ENCODE results near the gene URB2.

URB2 gene

DNA sequence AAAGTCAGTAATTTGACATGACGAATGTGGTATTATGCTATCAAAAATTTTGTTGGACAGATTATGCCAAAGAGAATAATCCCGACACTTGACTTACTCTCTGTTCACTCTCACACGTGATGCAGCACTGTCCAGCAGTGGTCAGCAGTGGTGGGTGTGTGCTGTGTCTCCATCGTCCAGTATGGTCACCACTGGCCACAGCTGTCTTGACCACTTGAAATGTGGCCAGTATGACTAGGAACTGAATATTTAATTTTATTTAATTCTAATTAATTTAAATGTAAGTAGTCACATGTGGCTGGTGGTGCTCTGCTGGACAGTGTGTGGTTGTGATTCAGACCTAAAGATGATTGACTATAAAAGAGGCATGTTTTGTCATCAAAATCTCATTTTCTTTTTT lies 24.0 kb downstream of the URB2 start:
- DNase-seq = no peak

DNA sequence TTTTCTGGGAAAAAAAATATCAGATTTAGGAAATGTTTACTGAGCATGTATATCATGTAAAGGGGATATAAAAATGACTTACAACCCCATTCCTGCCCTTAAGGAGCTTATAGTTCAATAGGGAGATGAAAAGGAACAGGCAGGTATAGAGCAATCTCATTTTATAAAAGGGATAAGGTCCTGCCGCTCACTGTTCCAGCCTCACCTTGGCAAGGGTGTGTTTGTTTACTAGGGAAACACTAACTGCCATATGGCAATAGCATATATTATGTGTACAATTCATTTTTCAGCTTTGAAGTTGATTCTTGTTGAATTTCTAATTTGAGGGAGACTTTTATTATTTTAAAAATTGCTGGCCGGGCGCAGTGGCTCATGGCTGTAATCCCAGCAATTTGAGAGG lies 25.5 kb downstream of the URB2 start:
- no peak for DNase-seq

DNA sequence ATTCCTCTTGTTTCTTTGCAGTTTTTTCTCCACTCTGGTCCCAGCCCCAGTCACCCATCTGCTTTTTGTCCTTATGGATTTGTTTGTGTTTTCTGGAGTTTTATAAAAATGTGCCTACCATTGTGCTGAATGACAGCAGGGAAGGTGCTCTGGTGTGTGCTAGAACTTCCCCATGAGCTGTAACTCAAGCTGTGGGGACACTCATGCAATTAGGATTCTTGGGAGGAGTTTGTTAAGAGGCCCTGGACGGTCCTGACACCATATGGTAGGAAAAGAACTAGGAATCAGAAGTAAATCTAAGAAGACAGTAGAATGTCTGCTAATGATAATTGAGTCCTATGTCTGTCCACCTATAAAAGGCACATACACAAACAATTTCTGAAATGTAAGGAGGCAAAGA lies 27.4 kb downstream of the URB2 start:
- DNase-seq = no peak

DNA sequence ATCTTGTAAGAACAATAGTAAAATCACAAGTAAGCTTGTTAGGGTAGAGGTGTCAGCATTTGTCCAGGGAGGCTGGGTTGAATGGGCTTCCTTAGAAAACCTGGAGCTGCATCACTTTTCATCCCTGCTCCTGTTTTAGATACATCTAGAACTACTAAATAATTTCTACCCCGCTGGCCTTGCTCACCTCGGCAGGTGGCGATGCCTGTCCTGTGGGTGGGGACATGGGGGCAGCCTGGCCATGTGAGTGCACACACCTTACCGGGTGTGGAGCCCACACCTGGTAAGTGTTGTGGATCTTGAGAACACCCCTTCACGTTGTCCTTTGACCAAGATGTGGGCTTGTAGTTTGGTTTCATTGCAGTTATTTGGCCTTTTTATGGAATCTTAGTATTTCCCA lies 29.7 kb downstream of the URB2 start:
- no peak for DNase-seq

DNA sequence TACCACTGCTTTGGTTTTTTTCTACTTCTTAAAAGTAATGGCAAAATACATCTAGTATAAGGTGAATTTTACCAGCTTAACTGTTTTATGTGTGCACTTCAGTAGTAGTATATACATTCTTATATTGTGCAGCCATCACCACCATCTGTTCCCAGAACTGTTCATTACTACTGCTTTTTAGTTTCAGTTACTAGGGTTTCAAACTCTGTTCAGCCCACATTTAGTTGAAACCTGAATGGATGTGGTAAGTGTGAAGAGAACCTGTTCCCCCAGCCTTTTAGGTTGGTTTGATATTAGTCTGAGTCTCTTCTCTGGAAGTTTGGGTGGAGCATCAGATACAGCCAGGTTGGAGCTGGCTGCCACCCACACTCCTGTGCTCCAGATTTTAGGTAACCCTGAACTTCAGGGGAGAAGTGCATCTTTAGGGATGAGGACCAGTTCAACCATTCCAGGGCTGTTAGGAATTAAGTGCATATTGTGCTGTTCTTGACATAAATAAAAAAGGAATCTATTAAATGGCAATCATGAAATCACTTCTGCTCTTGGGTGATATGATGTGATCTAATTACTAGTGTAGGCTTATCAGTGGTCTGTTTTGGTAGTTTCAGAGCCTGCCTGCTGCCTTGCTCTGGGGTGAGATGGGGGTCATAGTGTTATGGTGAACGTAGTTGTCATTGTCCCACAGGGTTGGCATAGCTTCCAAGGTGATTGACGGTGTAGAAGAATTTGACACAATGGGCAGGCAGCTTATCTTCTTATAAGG lies 32.1 kb downstream of the URB2 start:
- DNase-seq = no peak

DNA sequence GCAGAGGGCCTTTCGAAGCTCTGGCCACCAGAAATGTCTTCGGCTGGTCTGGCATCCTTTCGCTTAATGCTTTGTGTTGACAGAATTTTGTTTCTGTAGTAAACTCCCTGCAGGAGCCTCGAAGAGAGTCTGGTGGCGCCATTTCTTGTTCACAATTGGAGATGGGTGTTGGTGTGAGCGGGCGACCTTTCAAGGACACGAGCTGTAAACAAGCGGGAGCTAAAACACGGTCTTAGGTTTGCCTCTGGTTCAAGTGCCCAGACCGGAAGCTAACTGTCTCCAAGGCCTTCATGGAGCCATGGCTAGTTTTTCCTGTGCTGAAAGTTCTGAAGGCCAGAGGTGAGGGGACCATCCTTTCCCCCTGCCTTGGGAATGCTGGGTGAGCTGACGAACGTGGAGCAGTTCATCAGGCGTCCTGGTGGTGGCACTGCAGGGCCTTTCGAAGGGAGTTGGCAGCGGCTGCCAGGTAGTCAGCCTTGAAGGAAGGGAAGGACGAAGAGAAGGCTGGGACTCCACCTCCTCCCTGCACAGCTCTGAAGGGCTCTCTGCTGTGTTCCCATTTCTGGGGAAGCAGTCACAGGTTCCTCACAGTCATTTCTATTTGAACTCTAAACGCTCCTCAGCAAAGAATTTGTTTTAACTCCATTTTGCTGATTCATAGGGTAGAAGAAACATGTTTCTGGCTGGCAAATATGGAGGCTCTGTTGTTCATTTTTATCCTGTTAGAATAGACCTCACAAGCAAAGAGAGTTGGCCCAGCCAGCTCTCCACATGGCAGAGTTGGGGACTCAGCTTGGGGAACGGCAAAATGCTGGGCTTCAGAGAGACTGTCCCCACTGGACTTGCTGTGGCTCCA lies 35.2 kb downstream of the URB2 start:
- DNase-seq = peak; percentile 64

DNA sequence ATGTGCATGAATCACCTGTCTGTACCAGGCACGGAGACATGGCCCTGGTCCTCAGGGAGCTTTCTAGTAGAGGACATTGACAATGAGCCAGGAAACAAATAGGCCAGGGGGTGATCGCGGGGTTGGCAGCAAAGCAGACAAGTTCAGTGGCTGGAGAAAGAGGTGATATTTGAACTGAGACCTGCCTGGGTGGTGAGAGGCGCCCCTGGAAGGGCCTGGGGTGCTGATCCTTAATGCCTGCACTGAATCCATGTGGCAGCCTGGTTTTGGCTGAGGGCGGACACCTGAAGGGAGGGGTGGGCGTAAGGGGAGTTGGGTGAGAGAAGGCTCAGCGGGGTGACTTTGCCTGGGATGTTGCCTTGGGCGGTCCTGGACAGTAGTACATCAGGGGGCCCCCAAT lies 35.9 kb downstream of the URB2 start:
- DNase-seq = no peak

DNA sequence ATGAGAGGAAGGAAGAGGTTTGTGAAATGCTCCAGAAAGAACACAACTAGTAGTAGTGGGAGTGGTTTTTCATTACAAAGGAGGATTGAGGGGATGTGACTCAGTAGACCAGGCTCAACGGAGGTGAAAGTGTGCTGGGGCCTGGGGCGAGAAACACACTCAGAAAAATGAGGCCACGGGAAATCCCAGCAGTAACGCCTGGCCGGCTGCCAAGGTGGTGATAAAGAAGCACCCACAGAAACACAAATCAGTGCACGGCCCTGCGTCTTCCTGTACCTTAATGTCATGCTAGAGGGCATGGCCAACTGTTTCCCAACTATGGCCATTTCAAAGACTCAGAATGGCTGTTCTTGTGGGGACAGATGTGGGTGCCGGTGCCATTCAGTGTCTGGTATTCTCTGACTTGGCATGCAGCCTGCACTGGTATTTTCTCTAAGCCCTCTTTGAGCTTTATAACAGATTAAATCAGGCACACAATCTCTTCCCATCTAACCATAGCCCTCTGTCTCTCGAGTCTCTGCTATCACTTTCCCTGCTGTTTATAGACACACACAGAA lies 38.2 kb downstream of the URB2 start:
- no peak for DNase-seq

DNA sequence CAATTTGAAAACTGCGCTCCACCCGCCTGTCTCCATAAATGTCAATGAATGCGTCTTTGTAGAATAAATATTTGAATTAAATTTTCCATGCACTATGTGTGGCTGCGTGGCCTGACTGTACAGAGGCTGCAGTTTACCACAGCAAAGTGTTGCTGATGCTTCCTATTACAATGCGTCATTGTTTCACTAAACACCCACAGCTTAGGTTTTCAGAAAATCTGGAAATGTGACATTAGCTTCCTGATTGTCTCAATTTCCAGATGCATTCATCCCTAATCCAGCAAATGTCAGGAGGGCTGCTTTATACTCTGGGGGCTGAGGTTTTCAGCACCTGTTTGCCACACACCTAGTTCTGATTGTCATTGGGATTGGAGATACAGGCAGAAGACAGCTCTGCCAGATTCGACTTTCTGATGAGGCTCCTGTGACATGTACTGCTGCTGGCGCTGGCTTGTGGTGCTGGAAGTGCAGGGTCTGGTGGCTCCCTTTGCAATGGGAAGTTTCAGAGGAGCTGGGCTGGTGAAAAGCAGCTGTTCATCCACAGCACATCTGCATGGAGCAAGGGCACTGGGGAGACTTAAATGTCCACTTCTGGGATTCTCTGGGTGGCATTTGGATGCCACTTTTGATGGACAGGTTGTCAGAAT lies 40.0 kb downstream of the URB2 start:
- no peak for DNase-seq

DNA sequence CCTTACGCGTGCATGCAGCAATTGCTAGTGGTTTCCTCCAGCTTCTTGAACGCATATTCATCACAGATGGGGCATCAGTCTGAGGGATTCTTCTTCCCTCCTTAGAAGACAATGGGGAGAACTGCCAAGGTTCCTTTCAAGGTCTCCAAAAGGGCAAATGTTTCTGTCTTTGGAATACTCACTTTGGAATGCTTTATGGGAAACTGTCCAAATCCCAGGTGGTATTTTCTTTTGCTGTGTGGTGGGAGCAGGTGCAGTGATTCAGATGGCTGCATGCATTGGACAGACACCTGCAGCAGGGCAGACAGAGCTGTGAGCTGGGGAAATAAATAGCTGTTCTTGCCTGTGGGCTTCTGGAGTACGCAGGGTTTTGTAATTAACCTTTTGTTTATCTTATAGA lies 40.5 kb downstream of the URB2 start:
- DNase-seq = peak; percentile 71

DNA sequence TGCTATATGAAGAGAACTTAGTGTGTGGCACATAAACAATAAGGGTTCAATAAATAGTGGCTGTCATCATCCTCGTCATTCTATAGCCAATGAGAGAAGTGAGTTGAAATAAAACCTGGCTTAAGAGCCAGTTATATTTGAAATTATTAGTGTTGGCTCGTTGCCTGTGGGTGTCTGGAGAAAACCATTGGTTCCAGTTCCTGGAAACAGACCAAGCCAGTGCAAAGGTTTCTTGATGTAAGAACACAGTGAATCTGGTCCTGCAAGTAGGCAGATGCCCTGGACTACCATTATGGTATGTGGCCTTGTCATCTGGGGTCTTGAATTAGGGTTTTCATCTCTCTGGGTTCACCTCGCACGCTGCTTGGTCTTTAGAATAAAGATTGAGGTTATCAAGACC lies 43.3 kb downstream of the URB2 start:
- DNase-seq = no peak

DNA sequence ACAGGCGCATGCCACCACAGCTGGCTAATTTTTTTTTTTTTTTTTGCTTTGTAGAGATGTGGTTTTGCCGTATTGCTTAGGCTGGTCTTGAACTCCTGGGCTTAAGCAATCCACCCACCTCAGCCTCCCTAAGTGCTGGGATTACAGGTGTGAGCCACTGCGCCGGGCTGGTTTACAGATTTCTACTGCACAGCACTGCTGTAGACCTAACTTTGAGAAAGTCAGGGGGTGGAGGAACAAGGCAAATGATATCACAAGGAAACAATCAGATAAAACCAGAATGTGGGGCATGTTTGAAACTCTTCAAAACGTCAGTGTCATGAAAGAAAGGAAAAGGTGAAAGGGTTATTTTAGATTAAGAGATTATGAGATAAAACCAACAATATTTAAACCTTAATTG lies 45.3 kb downstream of the URB2 start:
- no peak for DNase-seq

DNA sequence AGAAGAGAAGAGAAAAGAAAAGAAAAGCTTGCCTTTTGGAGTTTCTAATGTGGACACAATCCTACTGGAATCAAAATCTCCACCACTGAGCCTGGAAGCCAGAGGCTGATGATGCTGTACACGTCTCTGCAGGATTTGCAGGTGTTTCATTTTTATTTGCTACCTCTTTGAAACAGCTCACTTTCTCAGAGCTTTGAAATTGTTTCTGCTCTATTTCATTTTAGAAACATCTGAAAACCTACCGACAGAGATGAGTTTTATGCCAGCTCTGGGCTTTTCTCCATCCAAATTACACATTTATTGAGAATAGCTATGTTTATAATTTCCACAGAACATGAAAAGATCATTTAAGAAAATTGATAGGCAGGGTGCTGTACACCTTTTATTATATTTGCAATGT lies 46.2 kb downstream of the URB2 start:
- DNase-seq = no peak

DNA sequence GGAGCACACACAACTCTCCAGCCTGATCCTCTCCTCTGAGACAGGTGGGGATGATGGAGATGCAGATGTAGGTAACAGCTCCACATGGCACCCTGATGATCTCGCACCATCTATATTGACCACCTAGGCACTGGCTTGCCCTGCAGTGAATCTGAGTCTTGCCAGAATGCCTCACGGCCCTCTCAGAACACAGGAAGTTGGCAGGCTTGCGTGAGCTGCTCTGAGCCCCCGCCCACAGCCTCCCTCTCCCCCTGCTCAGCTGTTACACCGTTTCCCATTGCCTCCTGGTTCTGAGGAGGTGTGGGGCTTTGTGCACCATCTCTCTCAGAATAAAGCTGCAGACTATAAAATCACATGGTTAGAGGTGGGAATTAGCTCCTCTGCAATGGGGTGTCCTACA lies 48.0 kb downstream of the URB2 start:
- DNase-seq = no peak

DNA sequence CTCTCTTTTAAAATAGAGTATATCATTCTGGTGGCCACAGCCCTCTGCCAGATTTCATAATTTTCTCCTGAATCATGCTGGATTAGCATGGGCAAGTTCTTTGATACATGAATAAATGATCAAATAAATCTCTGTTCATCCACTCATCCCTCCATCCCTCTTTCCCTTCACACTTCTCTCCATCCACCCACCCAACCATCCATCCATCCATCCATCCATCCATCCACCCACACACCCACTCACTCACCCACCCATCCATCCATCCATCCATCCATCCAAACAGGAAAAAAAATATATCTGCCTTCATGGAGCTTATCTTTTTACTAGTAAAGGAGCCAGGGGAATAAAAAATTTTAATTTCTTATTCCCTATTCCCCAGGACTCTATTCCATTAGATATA lies 49.3 kb downstream of the URB2 start:
- DNase-seq = no peak

DNA sequence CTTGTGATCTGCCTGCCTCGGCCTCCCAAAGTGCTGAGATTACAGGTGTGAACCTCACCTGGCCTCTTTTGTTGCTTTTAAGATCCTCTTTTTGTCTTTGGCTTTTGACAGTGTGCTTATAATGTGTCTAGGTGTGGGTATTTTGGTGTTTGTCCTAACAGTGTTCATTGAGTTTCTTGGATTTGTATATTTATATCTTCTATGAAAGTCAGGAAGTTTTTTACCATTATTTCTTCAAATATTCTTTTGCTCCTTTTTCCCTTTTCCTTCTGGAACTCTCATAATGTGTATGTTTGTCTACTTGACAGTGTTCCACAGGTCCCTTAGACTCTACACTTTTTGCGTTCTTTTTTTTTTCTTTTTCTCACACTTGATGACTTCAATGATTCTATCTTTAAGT lies 59.1 kb downstream of the URB2 start:
- no peak for DNase-seq

DNA sequence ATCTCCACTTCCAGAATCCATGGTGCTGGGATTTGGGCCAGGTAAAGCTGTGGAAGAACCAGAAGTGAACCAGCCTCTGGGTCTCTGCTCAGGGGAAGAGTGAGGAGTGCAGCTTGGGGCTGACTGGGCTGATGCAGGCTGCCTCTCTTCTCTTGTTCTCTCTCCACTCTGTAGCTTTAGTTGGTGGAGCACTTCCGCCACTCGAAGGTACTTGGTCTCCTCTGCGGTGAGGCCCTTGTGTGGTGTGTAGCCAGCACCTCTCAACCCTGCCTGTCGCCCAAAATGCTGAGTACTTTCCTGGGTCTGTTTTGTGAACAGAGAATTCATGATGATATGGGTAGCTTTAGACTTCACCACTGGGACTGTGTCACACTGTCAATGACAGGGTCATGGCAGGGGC lies 63.2 kb downstream of the URB2 start:
- DNase-seq = no peak

DNA sequence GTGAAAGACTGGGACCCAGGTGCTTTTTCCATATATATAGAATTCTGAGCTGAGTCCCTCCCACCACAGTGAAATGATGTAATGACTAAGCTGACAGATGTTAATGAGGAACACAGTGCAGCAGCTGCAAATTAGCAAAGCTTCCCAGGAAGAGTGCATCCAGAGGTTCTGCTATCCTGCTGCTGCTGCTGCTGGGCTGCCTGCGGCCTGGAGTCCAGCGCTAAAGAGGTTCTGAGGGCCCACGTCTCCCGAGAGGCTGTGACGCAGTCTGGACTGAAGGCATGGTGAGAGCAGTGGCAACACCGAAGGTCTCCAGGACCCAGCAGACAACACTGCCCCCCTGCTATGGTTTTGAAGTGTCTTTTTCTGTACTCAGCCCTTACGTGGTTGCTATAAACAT lies 63.9 kb downstream of the URB2 start:
- DNase-seq = no peak

DNA sequence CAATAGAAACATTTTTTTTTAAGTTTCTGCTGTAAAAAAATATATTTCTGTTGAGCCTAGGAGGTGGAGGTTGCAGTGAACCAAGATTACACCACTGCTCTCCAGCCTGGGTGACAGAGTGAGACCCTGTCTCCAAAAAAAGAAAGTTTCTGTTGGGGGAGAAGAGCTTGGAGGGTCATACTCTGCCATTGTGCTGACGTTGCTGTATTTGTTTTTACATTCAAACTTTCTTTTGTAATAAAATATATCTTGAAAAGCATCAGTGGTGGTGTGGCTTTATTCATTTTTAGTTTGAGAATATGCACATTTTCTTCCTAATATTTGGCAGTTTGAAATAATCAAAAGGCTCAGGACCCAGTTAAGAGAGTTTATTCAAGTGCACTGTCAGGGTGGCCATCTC lies 64.6 kb downstream of the URB2 start:
- no peak for DNase-seq

DNA sequence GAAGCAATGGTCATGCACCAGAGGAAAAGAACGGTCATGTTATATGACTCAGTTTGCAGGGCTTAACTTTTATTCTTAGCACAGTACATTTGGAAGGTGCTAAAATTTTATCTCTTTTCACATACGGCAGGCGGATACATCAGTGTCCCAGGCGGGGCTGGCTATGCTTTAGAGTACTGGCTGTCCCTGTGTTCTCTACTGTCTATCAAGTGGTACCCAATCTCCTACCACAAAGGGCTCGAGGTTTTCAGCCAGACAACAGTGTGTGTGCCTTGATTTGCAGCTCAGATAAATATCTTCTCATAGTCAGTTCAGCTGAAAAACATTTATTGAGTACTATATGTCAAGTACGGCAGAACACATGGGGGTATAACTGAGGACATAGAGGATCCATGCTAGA lies 65.3 kb downstream of the URB2 start:
- DNase-seq = no peak

DNA sequence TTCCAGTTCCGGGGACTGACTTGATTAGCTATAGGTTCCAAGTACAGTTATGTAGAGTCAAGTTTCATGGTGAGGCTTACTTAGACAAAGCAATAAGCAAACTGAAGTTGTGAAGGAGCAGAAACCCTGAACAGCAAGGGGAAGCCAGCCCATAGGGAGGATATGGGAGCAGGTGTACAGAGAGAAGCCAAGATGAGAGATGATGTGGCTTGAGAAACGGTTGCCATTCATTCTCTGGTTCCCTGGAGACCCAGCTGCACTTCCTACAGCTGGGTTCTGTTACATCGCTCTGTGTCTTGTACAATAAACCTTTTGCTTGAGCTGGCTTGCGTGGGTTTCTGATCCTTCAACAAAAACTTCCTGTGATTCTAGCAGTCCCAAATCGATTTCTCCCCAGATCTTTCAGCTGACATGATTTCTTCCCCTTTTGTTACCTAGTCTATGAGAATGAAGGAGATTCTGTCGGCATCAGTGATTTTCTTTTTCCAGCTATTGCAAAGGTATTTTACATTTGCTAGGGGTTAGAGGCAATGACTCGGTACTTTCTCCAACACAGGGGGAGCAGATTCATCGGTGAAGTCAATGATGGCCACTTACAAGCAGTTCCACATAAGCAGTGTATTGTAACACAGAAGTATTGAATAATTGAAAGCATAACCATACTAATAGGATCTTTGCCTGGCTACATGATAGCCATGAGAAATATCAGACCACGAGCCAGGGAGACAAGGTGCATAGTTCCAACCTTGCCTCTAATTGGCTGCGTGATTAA lies 67.3 kb downstream of the URB2 start:
- DNase-seq = peak; percentile 8

DNA sequence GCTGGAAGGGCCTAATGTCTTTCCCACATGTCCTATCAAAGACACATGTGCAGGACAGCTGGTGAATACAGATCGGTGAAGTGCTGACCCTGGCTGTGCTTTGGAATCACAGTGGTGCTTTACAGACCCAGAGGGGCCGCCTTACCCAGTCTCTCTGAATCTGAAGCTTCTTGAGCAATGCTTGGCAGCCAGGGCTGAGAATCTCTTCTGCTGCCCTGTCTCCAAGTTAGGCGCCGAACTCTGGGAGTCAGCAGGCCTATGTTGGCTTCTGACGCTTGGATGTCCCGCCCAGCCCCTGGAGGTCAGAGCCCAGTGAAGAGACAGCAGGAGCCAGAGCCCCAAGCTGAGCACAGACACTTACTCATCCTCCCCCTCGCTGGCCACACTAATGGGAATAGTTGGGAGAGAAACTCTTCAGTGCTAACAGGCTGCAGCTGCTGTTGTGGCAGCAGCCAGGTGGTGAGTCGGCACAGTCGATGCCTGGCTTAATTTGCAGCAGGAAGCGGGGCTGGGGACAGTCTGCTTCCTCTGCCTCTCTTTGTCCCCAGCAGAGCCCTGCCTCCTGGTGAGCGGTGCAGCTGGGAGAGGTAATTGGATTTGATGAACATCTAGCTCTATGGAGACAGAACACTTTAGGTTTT lies 68.1 kb downstream of the URB2 start:
- DNase-seq = peak; percentile 98
